ENCODE data around the gene CERS1.
A peak's percentile ranks its signal among the peaks of the same experiment; 100 is the strongest.

Gene CERS1

DNA sequence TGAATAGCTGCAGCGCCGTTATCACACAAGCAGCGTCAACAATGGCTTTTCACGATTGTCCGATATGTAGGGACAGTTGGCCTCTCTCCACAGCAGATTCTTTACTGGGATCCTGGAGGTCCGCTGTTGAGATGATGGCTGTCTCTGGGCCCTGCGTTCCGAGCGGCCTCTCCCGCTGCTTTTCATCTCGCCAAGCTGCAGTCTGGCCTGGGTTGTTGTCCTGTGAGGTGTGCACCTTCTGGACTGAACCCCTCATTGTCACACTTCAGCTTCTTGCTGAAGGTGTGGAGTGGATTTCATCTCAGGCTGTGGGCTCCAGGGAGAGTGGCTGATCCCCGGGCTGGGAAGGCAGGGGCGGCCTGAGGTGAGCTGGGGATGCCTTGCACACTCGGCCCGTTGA is 54.6 kb downstream of the CERS1 start:
- no peak for DNase-seq (ENCODE audit: extremely low read depth in 1 of 2, low read depth in 1 of 2)

DNA sequence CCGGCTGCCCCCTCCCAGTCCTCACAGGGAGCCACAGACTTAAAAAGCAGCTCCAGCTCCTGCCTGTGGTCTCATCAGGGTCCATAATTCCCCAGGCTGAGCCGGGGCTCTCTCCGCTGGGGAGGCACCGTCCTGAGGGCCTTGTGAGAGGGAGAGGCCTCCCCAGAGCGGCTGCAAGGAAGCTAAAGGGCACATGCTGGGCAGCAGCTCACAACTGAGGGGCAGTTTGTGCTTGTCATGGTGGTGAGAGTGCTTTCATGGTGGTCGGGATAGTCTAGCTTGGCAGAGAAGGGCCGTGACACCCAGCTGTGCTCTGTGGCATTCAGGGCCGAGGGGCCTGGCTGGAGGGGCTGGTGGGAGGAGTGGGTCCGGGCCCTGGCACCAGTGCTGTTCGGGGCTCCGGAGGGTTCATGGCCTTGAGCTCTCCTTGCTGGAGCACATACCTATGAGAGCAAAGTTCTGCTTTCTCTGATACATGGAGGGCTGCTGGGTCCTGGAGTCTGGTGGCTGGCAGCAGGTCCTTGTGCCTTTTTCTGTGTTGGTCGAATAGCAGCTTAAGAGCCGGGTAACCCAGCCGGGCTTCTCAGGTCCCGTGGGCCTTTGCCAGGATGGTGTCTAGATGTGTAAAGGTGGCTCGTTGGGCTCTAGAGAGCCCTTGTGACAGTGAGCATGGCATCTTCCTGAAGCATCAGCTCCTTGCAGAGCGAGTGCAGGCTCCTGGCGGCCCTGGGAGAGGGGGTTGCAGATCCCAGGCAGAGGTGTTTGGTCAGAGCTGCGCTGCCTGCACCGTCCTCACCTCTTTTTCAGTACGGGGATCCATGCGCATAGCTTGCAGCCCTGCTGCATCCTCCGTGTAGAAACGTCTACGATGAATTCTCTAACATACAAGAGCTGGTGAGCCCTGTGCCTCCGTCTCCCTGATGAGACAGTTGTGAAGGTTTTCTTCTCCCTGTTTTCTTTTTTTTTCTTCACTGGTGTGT is 55.4 kb downstream of the CERS1 start:
- no peak for DNase-seq (ENCODE audit: extremely low read depth in 1 of 2, low read depth in 1 of 2)

- no peak for DNase-seq (ENCODE audit: extremely low read depth in 1 of 2, low read depth in 1 of 2)
These were observed 56.3 kb downstream of the CERS1 start for GRCh38 chr19:18839465-18840287.

DNA sequence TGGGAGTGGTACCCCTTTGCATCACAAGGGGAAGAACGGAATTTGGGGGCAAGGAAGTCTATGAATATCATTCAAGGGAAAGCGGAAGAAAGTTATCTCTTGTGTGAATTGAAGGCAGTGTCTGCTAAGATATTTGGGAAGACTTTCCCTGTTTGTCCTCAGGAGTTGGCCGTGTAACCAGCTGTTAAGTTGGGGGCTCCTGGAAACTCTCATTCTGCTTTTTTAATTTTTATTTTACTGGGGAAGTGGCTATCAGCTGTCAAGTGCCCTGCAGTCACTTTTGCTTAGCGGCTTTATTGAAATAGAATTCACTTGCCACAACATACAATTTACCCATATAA is 61.3 kb downstream of the CERS1 start:
- no peak for DNase-seq (ENCODE audit: extremely low read depth in 1 of 2, low read depth in 1 of 2)

DNA sequence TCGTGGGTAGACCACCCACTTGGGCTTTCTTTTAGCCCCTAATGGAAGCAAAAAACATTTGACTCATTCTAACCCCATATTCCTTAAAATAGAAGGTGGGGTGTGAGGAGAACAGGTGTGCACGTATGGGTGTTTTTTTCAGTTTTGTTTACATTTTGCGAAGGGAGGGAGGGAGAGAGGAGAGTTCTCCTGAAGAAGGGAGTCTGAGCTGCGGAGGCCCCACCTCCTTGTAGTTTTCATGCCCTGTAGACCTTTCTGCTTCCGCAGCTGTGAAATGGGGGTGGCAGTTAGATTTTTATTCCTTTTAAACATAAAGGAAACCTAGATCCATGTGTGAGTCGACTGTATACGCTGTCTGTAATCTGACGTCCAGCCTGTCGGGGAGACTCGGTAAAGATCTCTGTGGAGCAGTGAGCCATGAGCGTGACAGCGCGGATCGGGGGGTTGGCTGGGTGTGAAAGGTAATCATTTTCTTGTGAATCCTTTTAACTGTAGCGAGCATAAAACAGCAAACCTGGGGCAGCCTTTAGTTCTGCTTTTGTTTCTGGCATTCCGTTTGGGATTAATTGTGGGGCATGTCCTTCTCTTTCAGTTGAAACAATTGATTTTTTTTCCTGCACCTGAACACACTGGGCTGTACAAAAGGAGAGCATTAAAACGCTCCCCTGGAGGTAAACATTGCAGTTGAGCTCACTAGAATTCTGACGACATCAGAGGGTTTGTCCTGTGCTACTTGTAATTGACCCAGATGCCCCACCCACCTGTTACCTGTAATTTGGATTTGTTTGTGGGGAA is 61.9 kb downstream of the CERS1 start:
- DNase-seq (ENCODE audit: extremely low read depth in 1 of 2, low read depth in 1 of 2): no peak

GRCh38 chr19:18833141-18833476 is 62.8 kb downstream of the CERS1 start:
- DNase-seq (ENCODE audit: extremely low read depth in 1 of 2, low read depth in 1 of 2): no peak

DNA sequence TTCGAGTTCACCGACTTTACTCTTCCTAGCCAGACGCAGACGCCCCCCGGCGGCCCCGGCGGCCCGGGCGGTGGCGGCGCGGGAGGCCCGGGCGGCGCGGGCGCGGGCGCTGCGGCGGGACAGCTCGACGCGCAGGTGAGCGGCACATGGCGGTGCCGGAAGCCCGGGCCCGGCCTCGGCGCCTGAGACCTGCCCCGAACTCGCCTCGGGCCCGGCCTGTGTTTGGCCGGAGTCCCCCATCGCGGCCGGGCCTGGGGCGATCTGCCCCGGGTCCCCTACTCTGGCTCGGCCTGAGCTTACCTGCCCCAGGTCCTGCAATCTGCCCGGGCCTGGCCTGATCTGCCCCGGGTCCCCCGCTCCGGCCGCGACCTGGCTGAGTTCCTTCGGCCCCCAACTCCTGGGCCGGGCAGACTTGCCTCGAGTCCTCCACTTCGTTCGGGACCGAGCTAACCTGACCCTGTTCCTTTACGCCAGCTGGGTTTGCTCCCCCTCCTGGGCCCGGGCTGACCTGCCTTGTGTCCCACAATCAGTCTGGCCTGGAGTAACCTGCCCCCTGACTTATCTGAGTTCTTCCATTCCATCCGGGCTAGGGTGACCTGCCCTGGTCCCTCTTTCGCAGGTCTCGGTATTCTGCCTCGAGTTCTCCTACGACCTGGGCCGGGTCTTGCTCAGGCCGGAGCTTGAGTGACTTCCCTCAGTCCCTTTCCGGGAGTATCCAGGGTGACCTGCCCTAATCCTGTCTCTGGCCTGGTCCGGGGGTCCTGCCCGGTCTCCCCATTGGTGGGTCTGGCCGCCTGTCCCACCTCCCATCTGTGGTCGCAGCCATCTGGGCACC is 63.4 kb downstream of the CERS1 start:
- no peak for DNase-seq (ENCODE audit: extremely low read depth in 1 of 2, low read depth in 1 of 2)

- DNase-seq (ENCODE audit: extremely low read depth in 1 of 2, low read depth in 1 of 2): peak; percentile 81 to 97
These were observed 64.2 kb downstream of the CERS1 start, which contains the start of gene UPF1 for GRCh38 chr19:18831524-18832305. TSS of gene UPF1 (plus strand) at chr19:18831959. CDS start at chr19:18832210, 251 bp downstream.

DNA sequence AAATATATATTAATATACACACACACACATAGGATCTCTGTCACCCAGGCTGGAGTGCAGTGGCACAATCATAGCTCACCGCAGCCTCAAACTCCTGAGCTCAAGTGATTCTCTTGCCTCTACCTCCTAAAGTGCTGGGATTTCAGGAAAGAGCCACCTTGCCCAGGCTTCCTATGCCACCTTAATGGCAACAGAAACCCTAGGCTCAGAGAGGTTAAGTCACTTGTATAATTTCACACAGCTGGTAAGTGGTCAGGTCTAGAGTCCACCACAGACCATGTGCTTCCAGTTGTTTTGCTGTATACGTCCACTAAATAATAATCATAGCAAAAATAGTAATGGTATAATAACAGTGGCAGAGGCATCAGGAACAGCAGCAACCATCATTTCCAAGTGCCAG is 65.5 kb downstream of the CERS1 start:
- DNase-seq (ENCODE audit: extremely low read depth in 1 of 2, low read depth in 1 of 2): no peak

DNA sequence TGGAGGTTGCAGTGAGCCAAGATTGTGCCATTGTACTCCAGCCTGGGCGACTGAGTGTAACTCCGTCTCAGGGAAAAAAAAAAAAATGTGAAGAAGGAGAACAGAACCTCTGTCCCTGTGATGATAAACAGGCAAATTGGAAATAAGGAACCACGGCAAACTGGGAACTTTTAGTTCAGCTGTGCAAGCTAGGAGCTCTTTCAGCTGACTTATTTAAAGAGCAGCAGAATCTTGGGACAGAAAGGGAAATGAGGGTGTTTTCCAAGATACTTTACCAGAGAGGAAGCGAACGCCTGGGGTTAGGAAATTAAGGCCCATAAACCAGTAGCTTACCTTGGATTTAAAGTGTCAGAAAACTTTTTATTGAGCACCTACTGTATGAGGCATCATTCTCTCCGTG is 67.2 kb downstream of the CERS1 start:
- no peak for DNase-seq (ENCODE audit: extremely low read depth in 1 of 2, low read depth in 1 of 2)
